T follicular helper cell (primary cell): ENCODE measurements around the gene SCIN.
"Not testable (repeated sequence)": the region's sequence is repeated elsewhere in the genome, so short reads cannot be mapped to it uniquely, and the experiment has no call there.

Experiments
- DNase-seq: peaks from one replicate; pipeline ENCODE4 v3.0.0-alpha.2; 2020; ENCODE audit warnings: low read depth

SCIN gene

GRCh38 chr7:12647364-12648219, 77.1 kb downstream of the SCIN start:
- no peak for DNase-seq

DNA sequence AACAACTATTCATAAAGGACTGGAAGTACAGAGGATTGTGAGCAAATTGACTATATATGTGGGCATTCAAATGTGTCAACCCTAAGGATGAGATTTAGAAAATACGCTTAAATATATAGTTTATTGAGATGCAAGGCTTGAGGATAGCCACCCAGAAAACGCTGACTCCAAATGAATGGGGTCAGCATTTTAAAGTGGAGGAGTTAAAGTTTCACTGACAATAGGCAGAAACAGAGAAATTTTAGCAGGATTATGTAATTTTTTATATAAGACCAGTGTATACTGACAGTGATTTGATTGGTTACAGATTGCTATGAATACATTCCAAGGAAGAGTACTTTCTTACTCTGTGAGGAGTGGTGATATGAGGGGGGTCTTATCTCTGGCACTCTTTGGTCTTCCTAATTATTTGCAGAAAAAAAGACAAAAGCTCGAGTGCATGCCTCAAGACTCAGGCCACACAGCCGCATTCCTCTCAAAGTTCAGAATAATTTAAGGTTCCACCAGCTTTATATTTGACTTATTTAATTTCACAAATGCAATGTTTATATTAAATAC, 78.3 kb downstream of the SCIN start:
- no peak for DNase-seq

- no peak for DNase-seq
Measured at GRCh38 chr7:12649348-12649747, 78.8 kb downstream of the SCIN start.

- DNase-seq = no peak
Measured at GRCh38 chr7:12650080-12650479, 79.6 kb downstream of the SCIN start.

GRCh38 chr7:12653110-12653509, 82.6 kb downstream of the SCIN start:
- DNase-seq = no peak

DNA sequence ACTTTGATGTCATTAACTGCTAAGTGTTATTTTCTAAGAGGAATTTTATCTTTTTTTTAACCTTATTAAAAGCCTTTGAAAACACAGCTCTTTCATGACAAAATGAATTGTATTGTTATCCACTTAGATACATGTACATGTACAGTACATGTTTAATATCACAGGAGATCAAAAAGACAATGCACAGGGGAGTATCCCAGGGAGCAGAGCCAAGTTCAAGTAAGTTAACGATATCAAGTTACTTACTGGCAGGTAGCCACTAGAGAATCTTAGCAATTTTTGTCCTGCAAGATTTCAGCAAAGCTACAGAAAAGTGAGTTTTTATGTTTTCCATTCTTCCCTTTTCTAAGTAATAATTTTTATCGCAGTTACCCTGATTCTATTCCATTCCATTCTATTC, 83.0 kb downstream of the SCIN start:
- DNase-seq = no peak

DNA sequence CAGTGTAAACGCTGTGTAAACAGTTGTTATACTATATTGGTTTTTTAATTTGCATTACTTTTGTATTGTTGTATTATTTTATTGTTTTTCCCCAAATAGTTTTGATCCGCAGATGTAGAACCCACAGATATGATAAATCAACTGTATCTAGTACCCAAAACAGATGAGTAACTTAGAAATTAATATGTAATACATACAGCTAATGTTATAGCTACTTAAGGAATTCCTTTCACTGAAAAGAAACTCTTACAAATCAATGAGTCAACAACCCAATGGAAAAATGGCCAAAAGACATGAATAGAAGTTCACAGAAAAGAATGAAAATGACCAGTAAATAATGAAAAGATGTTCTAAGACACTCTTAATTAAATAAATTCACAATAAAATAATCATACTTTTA, 84.6 kb downstream of the SCIN start:
- DNase-seq = no peak

DNA sequence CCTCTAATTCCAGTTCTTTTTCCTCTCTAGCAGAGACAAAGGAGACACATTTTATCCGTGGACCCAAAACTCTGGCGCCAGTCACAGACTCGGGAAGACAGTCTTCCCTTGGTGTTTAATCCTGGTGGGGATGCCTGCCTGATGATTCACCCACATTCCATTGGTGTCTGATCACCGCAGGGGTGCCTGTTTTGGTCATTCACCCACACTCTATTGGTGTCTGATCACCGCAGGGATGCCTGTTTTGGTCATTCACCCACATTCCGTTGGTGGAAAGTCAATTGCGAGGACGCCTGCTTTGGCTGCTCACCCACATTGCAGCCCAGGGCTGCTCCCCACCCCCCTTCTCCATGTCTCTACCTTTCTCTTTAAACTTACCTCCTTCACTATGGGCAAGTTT, 89.9 kb downstream of the SCIN start:
- not testable (repeated sequence) for DNase-seq

GRCh38 chr7:12660986-12661385, 90.5 kb downstream of the SCIN start:
- DNase-seq = not testable (repeated sequence)

DNA sequence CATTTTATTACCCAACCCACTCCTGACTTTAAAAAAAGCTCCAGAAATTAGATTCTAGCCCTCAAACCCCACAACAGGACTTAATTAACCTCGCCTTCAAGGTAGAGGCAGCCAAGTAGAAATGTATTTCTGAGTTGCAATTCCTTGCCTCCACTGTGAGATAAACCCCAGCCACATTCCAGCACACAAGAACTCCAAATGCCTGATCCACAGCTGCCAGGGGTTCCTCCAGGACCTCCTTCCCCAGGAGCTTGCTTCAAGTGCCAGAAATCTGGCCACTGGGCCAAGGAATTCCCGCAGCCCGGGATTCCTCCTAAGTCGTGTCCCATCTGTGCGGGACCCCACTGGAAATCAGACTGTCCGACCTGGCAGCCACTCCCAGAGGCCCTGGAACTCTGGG, 91.1 kb downstream of the SCIN start:
- DNase-seq = no peak

- no peak for DNase-seq
Measured at GRCh38 chr7:12670000-12670729, 99.6 kb downstream of the SCIN start.

DNA sequence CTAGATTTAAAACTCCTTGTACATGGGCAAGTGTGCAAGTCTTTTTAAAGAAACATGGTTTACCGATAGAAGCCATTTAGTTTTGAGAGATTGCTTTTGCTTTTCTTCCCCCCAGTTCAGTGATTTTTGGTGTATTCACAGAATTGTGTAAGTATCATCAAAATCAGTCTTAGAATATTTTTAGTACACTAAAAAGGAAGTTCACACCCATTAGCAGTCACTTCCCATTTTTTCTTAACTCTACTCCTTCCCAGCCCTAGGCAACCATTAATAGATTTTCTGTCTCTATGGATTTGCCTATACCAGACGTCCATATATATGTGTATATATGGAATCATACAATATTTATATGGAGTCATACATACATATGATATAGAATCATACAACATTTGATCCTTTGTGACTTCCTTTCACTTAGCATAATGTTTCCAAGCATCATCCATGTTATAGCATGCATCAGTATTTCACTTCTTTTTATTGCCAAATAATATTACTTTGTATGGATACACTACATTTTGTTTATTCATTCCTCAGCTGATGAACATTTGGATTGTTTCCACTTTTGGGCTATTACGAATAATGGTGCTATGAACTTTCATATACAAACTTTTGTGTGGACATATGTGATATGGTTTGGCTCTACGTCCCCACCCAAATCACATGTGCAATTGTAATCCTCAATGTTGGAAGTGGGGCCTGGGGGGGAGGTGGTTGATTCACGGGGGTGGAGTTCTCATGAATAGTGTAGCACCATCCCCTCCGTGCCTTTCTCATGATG, 100.4 kb downstream of the SCIN start:
- DNase-seq = no peak

GRCh38 chr7:12673436-12673835, 102.9 kb downstream of the SCIN start:
- not testable (repeated sequence) for DNase-seq

DNA sequence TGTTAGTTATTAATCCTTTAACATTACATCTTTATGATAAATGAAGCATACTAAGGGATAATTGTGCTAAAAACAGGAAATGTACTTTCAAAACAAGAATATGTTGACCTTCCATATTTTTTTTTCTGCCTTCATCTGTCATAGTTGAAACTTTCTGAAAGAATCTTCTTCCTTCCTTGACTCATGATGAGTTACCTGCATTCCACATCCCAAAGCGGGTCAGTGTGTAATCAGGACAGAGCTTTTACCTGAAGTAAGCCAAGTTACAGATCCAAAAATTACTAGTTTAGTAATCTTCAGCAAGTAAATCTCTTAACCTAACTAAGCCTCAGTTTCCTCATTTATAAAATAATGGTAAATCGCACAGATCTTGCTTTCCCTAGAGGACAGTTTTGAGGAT, 103.5 kb downstream of the SCIN start:
- no peak for DNase-seq

DNA sequence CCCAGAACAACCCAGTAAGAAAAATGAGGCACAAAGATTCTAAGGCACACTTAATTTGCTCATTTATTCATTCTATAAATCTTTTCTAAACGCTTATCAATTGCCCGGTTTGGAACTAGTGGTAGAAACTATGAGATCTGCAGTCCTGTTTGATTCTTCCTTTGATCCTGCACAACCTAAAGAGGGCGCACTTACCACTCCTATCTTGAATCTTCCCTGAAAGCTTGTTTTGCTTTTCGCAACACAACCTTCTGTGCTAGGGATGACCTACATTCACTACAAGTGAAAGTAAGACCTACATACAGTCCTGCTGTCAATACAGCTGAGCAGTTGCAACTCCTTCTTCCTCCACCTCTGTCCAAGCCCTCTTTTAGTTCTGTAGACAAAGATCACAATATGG, 104.3 kb downstream of the SCIN start:
- DNase-seq = peak; percentile 24

GRCh38 chr7:12683678-12684585, 113.4 kb downstream of the SCIN start:
- DNase-seq = no peak

DNA sequence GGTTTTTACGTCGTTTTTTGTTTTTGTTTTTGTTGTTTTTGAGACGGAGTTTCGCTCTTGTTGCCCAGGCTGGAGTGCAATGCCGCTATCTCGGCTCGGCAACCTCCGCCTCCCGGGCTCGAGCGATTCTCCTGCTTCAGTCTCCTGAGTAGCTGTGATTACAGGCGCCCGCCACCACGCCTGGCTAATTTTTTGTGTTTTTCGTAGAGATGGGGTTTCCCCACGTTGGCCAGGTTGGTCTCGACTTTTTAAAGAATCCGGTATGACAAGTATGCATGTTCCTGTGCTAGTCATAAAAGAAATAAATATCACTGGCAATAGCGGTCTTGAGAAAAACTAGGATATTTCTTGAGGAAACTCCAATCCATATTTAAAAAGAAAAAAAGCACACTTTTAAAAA, 114.2 kb downstream of the SCIN start:
- DNase-seq = no peak

DNA sequence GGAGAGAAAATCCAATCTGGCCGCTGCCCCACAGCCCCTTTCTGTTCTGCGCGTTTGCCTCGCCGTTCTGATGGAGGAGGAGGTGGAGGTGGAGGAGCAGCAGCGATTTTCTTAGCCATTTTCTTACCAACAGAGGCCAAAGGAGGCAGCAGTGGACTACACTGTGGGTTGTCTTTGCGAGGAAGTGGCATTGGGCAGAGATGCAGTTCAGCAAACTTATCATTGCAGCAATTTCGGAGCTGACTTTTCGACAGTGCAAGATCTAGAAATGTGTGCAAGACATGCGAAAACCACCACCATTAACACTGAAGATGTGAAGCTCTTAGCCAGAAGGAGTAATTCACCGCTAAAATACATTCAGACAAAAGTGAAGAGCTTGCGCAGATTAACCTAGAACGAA, 115.0 kb downstream of the SCIN start:
- peak; percentile 20 for DNase-seq

DNA sequence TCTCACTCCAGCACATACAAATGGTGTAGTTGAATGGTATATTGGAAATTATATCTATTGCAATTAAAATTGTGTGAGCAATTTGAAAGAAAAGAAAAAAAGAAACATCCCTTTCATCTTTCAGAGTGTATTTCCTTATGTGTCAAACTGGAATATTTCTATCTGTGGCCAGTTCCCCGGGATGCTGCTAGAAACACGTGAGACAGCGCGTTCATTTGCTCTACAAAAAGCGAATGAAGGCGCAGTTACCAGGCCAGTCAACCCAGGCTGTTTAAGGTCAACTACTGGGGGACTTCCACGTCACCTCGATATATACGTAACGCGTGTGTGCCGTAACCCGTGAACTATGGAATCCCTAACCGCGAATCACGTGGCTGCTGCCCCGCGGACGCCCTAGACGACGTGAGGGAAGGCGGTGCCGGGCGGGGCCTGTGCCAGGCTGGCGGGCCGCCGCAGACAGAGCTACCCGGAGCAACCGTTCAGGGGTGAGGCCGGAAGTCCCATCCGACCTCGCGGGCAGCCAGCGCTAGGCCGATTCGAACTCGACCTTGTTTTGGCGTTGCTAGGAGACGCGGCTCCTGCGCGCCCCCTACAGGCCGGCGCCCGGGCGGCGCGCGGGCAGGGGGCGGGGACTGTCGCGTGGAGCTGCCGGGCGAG, 115.8 kb downstream of the SCIN start:
- DNase-seq = peak; percentile 95

DNA sequence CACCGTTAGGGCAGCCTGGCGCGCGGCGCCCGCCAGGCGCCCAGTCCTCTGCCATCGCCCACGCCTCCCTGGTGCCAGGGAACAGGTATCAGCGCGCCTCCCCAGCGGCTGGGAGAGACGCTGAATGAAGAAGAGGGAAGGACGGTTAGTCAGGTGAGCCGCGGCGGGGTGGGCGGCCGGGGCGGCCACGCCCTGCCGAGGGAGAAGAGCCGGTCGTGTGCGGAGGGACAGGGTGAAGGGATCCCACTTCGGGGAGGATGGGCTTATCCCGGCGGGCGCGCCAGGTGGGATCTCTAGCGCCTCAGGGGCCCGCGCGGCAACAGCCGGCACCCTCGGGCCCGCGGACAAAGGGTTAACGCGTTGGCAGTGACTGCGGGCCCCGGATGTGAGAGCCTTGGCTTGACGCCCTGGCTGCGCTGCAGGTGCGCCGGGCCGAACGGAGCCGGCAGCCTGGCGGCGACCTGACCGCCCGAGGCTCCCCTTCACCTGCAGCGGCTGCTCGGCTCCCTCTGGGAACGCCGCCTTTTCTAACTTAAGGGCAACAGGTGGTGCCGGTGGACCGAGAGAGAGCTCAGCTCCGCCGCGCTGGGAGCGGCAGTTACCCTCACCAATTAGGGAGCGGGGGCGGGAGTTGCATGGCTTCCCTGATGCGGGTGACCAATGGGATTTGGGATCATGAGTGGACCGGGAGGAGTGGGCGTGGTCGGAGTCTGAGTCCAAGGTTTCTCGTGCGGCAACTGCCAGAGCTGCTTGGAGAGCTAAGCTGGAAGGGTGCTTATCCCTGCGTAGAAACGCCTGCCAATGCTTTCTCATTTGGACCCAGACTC, 116.6 kb downstream of the SCIN start, which contains the start of gene ARL4A:
Gene ARL4A (plus strand): TSS at position 743 of the 827 bp plus-strand sequence. CDS start 622 bp downstream, outside the sequence.
- peak; percentile 83 for DNase-seq
